K562 (cell line): ENCODE measurements around the gene POU3F3. TPM values are rescaled to one million over a fixed set of nuclear protein-coding genes. Genes with fewer than 3 reads are reported as not detected.

Experiments used
- ATAC-seq: fragments of 200-7000 bp; cut with Tn5 transposase; 3 replicates; pipeline ENCODE4 v1.9.1; 2020; ENCODE audit warnings: moderate library complexity
- BruUV-seq: library from RNA; stranded (reverse); fragments of 400-500 nt; replicated peaks from 2 replicates; lab custom pipeline; 2021; lab: Mats Ljungman, UMichigan
- CTCF ChIA-PET: fragments of 300-600 bp; formaldehyde crosslinking; extraction: SDS; loops from one replicate; lab custom pipeline; 2021; ENCODE audit warnings: low intra/inter-chr PET ratio; lab: Yijun Ruan, JAX
- POLR2A ChIA-PET: fragments of 300-600, 350-650 bp; sonication (Branson Sonifier 250); formaldehyde crosslinking; extraction: SDS; loops from one replicate; lab custom pipeline; 2021; ENCODE audit warnings: antibody characterized with exemption, inconsistent platforms; lab: Yijun Ruan, JAX
- DNase-seq, 4 experiments: peaks; one replicate each; pipeline versions ENCODE4 v3.0.0 to v3.0.0-alpha.2; 2011 to 2018; ENCODE audit warnings: low spot score in 3 of 4, mixed read lengths in 3 of 4; ENCODE audit errors: extremely low read depth in 1 of 4
- FAIRE-seq: peaks from 2 replicates; lab custom pipeline; 2011; peaks lifted over from hg19 to GRCh38; lab: Jason Lieb, UNC
- H2AFZ ChIP-seq: 2 replicates; pipeline ENCODE4 v1.6.0; 2011; ENCODE audit warnings: low read depth, low read length, control low read depth, inconsistent platforms
- H3K27ac ChIP-seq: fragments of 200-600 bp; 3 replicates; pipeline ENCODE4 v1.8.0; 2011; ENCODE audit warnings: low read depth, mild to moderate bottlenecking, control low read depth, inconsistent platforms, low read length, moderate library complexity, mixed read lengths; ENCODE audit errors: extremely low read depth
- H3K27me3 ChIP-seq, 2 experiments: fragments of 300-600 bp in 1 of 2; 2 replicates in 1 of 2; 3 replicates in 1 of 2; pipeline versions ENCODE4 v1.6.0 to v1.8.0; 2011; ENCODE audit warnings: inconsistent platforms in 2 of 2, low read length in 2 of 2, mild to moderate bottlenecking in 1 of 2, mixed read lengths in 1 of 2, moderate library complexity in 1 of 2; ENCODE audit not compliant: control insufficient read depth in 2 of 2, insufficient read depth in 2 of 2
- H3K36me3 ChIP-seq: fragments of 300-600 bp; 3 replicates; pipeline ENCODE4 v1.8.0; 2011; ENCODE audit warnings: mild to moderate bottlenecking, low read length, inconsistent platforms; ENCODE audit not compliant: control insufficient read depth, insufficient read depth
- H3K4me1 ChIP-seq, 2 experiments: fragments of 200-600 bp in 1 of 2; replicated peaks in 1 of 2; 2 replicates in 1 of 2; 3 replicates in 1 of 2; pipeline versions ENCODE4 v1.5.1 to v1.8.0; 2011; ENCODE audit warnings: inconsistent platforms in 2 of 2, low read length in 2 of 2, mild to moderate bottlenecking in 1 of 2, mixed read lengths in 1 of 2, moderate library complexity in 1 of 2; ENCODE audit not compliant: control insufficient read depth in 2 of 2, insufficient read depth in 2 of 2
- H3K4me2 ChIP-seq: 2 replicates; pipeline ENCODE4 v1.6.1; 2011; ENCODE audit warnings: low read length, control low read depth, inconsistent platforms, mixed read lengths; ENCODE audit not compliant: insufficient read depth
- H3K4me3 ChIP-seq: fragments of 200-600 bp; sonication (generic), shearing (Covaris generic); 2 replicates; pipeline ENCODE4 v1.5.1; 2016; ENCODE audit warnings: control low read depth, inconsistent platforms
- H3K79me2 ChIP-seq: fragments of 200-600 bp; 3 replicates; pipeline ENCODE4 v1.8.0; 2011; ENCODE audit warnings: low read length, inconsistent platforms; ENCODE audit not compliant: control insufficient read depth, insufficient read depth
- H3K9ac ChIP-seq, 2 experiments: 2 replicates each; pipeline versions ENCODE4 v1.6.0 to v1.6.1; 2011; ENCODE audit warnings: low read depth in 2 of 2, low read length in 2 of 2, control low read depth in 1 of 2, inconsistent platforms in 1 of 2, mild to moderate bottlenecking in 1 of 2, mixed read lengths in 1 of 2; ENCODE audit not compliant: insufficient read depth in 1 of 2
- H3K9me1 ChIP-seq: one replicate; pipeline ENCODE4 v1.6.0; 2011; ENCODE audit warnings: inconsistent platforms, mild to moderate bottlenecking, low read length, moderate library complexity; ENCODE audit not compliant: control insufficient read depth, insufficient read depth
- H3K9me3 ChIP-seq: replicated peaks from 2 replicates; pipeline ENCODE4 v1.5.1; 2011; ENCODE audit warnings: low read depth, low read length, inconsistent platforms; ENCODE audit not compliant: control insufficient read depth, insufficient read depth
- H4K20me1 ChIP-seq: replicated peaks from 2 replicates; pipeline ENCODE4 v1.6.1; 2011; ENCODE audit warnings: low read length, inconsistent platforms, mixed read lengths; ENCODE audit not compliant: control insufficient read depth, insufficient read depth
- ARID1B ChIP-seq: fragments of 450-650 bp; IDR thresholded peaks from 2 replicates; pipeline ENCODE4 v1.6.1; 2016; ENCODE audit warnings: antibody characterized with exemption, mild to moderate bottlenecking, inconsistent platforms
- CBFB ChIP-seq: sonication (generic); formaldehyde crosslinking; IDR thresholded peaks from 2 replicates; pipeline ENCODE4 v1.4.0; 2020; ENCODE audit warnings: mild to moderate bottlenecking, missing genetic modification reagents
- HDAC1 ChIP-seq, 2 experiments: fragments of 450-650 bp; IDR thresholded peaks; 2 replicates each; pipeline ENCODE4 v1.6.1; 2016 to 2017; ENCODE audit warnings: inconsistent platforms in 1 of 2, mild to moderate bottlenecking in 1 of 2, moderate library complexity in 1 of 2
- HEY1 ChIP-seq: fragments of 250-450 bp; sonication (Bioruptor Pico); IDR thresholded peaks from 2 replicates; pipeline ENCODE4 v1.5.0; 2020; ENCODE audit warnings: mild to moderate bottlenecking, moderate library complexity, borderline replicate concordance
- KHSRP ChIP-seq: fragments of 450-650 bp; IDR thresholded peaks from 2 replicates; pipeline ENCODE4 v1.6.1; 2017
- KLF10 ChIP-seq: fragments of 250-450 bp; sonication (Bioruptor Pico); IDR thresholded peaks from 2 replicates; pipeline ENCODE4 v1.6.1; 2021; ENCODE audit warnings: matching md5 sums
- SRF ChIP-seq, 2 experiments: fragments of 250-450, 450-650 bp in 1 of 2; sonication (Bioruptor Pico) in 1 of 2; sonication (generic) in 1 of 2; formaldehyde crosslinking; IDR thresholded peaks; 2 replicates each; pipeline versions ENCODE4 v1.5.0 to v1.5.1; 2020 to 2022; ENCODE audit warnings: mild to moderate bottlenecking in 1 of 2, missing genetic modification reagents in 1 of 2
- TBL1XR1 ChIP-seq, 2 experiments: IDR thresholded peaks; 2 replicates each; pipeline ENCODE4 v1.6.1; 2012; ENCODE audit warnings: improper control_type of control experiment in 2 of 2, low read length in 2 of 2, mild to moderate bottlenecking in 1 of 2
- ZBED1 ChIP-seq: IDR thresholded peaks from 2 replicates; pipeline ENCODE4 v1.6.1; 2014
- WGBS: fragments of 100-300 bp; shearing (Covaris generic); methylation state at CpG from one replicate; pipeline ENCODE4 v1.1.6; 2016; ENCODE audit warnings: low coverage, mixed read lengths; ENCODE audit not compliant: insufficient coverage; ENCODE audit errors: missing lambda C conversion rate; 5-methylcytosine and 5-hydroxymethylcytosine counted together
- in situ Hi-C: fragments of 300-500 bp; cut with MboI; formaldehyde crosslinking; loops from 4 replicates; pipeline ENCODE4 v1.15.0; 2018; ENCODE audit warnings: inconsistent platforms, mixed read lengths
- intact Hi-C: fragments of 100-400 bp; cut with micrococcal nuclease; formaldehyde crosslinking; loops from 2 replicates; pipeline ENCODE4 v1.14.2; 2022
- polyA plus RNA-seq, 8 experiments: library from polyadenylated mRNA; depleted of rRNA in 4 of 8; stranded (reverse) in 5 of 8; unstranded in 3 of 8; fragments of >200 nt; fragmentation: Nextera tagmentation in 2 of 8; fragmentation: Illumina TruSeq in 1 of 8; extraction: Ambion mirVana in 2 of 8; extraction: Trizol in 1 of 8; gene quantifications; 2 replicates each; pipeline versions ENCODE4 v1.2.1 to v1.2.3, GENCODE V29; 2011 to 2014; ENCODE audit warnings: inconsistent platforms in 1 of 8, missing spikeins in 1 of 8
- total RNA-seq, 7 experiments: library from RNA; depleted of rRNA in 6 of 7; stranded (reverse); fragments of >200 nt in 6 of 7; fragmentation: Illumina TruSeq in 2 of 7; extraction: Trizol in 2 of 7; gene quantifications; 2 replicates each; pipeline versions ENCODE4 v1.2.1 to v1.2.3, GENCODE V29; 2011 to 2021; ENCODE audit warnings: low replicate concordance in 1 of 7
- TF ChIP-seq, protein P1 (sequence below): fragments of 450-650 bp; IDR thresholded peaks from 2 replicates; pipeline ENCODE4 v1.6.1; 2016; ENCODE audit warnings: low read depth
- TF ChIP-seq, protein P2 (sequence below): IDR thresholded peaks from 2 replicates; pipeline ENCODE4 v1.6.1; 2016; ENCODE audit warnings: missing genetic modification characterization, missing compliant biosample characterization

Gene POU3F3
- total and polyA plus RNA-seq, 9 of the 15 experiments (the other 6 are each of a cell fraction or from before 2014, with no cell fraction given) = not detected

DNA sequence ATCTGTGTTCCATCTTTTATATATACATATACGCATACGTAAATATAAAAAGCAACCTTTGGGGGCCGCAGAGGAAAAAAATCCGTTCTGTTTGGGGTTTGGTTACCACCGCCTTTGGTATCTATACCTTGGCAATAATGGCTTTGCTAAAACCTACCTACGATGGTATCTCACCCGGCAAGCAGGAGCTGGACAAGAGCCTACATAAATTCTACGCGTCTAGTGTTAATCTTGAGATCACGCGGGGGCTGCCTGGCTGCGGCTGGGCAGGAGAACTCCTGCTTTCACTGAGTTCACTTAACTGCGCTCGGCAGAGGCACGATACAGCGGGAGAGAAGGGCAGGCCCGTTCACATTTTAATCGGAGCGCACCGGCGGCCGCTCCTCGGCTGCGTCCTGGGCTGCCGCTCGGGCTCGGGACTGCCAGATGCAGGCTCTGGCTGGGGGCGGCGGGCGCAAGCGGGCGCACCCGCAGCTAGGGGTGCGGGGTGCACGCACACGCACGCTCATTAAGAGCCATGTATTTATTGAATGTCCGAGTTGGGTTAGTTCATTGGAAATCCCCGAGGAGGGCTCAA is 1.7 kb upstream of the POU3F3 start (continued):
- TF ChIP-seq SRF (CRISPR knock-in tag; IDR thresholded peaks at IDR 0.05) = no peak
- no peak for TF ChIP-seq ZBED1

DNA sequence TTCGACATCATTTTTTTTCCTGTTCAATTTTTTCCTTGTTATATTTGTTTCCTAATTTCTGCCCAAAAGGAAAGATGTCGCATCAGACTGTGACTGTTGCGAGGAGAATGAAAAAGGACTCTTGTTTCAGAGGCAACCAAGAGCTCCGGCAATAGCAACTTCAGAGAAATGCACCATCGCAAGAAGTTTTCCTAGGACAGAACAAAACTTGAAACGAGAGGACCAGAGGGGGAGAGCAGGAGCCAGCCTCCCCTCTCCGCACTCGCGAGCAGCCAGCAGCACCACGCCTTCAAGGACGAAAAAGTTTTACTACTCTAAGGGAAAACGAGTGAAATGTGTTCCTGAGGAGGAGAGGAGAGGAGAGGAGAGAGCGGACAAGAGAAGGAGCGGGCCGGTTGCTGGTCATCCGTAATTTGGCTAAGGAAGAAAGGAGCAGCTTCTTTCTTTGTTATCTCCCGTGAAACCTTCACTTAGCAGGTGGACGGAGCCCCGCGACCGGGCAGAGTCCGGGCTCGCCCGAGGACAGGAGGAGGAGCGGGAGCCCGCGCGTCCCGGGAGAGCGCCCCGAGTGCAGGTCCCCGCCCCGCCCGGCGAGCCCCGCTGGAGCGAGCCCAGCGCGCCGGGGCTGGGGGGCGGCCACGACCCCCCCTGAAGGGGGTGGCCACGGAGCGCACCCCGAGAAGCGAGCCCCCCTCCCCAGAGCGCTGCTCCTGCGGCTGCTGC is 744 bp downstream of the POU3F3 start:
- Histone ChIP-seq H4K20me1 (no peaks in the 10 kb centered on the region), H3K79me2 (no peaks in the 10 kb centered on the region), H3K9me3 (no peaks in the 10 kb centered on the region), H3K4me3 (no peak overlapping the region), H3K27me3 (peaks cover 4 to 10% of the 10 kb centered on the region in 2 experiments; a peak in 3 of 5 replicates), H2AFZ (no peak overlapping the region), H3K9me1 (no peaks in the 10 kb centered on the region), H3K4me2 (no peak overlapping the region), H3K27ac (no peak overlapping the region), H3K4me1 (peaks cover 0 to 7% of the 10 kb centered on the region in 2 experiments; a peak in 1 of 5 replicates), H3K9ac (no peak overlapping the region), H3K36me3 (no peaks in the 10 kb centered on the region)
- ATAC-seq = no peak
- no peak for FAIRE-seq
- ChIA-PET CTCF (no interaction called here), POLR2A (no interaction called here)
- no peak for DNase-seq
- 20% methylated on average over 21 of the region's 48 CpGs for WGBS
- no TSS peak for BruUV-seq
- in situ Hi-C loops (no loop called here), intact Hi-C loops (no loop called here)
- TF ChIP-seq TBL1XR1 (IDR thresholded peaks at IDR 0.05; ENCODE audit: low read length in 2 of 2) (no peak), HEY1 (CRISPR knock-in tag) (no peak), CBFB (CRISPR knock-in tag) (no peak), HDAC1 (IDR thresholded peaks at IDR 0.05) (no peak), KLF10 (CRISPR knock-in tag) (no peak), ARID1B (no peak), KHSRP (no peak)
- TF ChIP-seq, protein P1, sequence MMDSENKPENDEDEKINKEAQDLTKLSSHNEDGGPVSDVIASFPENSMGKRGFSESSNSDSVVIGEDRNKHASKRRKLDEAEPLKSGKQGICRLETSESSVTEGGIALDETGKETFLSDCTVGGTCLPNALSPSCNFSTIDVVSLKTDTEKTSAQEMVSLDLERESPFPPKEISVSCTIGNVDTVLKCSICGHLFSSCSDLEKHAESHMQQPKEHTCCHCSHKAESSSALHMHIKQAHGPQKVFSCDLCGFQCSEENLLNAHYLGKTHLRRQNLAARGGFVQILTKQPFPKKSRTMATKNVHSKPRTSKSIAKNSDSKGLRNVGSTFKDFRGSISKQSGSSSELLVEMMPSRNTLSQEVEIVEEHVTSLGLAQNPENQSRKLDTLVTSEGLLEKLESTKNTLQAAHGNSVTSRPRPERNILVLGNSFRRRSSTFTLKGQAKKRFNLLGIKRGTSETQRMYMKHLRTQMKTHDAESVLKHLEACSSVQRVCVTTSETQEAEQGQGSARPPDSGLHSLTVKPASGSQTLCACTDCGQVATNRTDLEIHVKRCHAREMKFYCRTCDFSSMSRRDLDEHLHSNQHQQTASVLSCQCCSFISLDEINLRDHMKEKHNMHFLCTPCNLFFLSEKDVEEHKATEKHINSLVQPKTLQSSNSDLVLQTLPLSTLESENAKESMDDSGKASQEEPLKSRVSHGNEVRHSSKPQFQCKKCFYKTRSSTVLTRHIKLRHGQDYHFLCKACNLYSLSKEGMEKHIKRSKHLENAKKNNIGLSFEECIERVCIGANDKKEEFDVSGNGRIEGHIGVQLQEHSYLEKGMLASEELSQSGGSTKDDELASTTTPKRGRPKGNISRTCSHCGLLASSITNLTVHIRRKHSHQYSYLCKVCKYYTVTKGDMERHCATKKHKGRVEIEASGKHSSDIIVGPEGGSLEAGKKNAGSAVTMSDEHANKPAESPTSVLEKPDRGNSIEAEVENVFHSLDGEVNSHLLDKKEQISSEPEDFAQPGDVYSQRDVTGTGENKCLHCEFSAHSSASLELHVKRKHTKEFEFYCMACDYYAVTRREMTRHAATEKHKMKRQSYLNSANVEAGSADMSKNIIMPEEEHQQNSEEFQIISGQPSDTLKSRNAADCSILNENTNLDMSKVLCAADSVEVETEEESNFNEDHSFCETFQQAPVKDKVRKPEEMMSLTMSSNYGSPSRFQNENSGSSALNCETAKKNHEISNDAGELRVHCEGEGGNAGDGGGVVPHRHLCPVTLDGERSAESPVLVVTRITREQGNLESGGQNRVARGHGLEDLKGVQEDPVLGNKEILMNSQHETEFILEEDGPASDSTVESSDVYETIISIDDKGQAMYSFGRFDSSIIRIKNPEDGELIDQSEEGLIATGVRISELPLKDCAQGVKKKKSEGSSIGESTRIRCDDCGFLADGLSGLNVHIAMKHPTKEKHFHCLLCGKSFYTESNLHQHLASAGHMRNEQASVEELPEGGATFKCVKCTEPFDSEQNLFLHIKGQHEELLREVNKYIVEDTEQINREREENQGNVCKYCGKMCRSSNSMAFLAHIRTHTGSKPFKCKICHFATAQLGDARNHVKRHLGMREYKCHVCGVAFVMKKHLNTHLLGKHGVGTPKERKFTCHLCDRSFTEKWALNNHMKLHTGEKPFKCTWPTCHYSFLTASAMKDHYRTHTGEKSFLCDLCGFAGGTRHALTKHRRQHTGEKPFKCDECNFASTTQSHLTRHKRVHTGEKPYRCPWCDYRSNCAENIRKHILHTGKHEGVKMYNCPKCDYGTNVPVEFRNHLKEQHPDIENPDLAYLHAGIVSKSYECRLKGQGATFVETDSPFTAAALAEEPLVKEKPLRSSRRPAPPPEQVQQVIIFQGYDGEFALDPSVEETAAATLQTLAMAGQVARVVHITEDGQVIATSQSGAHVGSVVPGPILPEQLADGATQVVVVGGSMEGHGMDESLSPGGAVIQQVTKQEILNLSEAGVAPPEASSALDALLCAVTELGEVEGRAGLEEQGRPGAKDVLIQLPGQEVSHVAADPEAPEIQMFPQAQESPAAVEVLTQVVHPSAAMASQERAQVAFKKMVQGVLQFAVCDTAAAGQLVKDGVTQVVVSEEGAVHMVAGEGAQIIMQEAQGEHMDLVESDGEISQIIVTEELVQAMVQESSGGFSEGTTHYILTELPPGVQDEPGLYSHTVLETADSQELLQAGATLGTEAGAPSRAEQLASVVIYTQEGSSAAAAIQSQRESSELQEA = no peak
- TF ChIP-seq, protein P2, sequence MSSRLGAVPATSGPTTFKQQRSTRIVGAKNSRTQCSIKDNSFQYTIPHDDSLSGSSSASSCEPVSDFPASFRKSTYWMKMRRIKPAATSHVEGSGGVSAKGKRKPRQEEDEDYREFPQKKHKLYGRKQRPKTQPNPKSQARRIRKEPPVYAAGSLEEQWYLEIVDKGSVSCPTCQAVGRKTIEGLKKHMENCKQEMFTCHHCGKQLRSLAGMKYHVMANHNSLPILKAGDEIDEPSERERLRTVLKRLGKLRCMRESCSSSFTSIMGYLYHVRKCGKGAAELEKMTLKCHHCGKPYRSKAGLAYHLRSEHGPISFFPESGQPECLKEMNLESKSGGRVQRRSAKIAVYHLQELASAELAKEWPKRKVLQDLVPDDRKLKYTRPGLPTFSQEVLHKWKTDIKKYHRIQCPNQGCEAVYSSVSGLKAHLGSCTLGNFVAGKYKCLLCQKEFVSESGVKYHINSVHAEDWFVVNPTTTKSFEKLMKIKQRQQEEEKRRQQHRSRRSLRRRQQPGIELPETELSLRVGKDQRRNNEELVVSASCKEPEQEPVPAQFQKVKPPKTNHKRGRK (tag) = no peak
